RWPE1 (cell line): ENCODE measurements around the gene IRAK3.

Experiments used
- CTCF ChIA-PET: fragments of 350-600 bp; sonication (Branson Sonifier 250); formaldehyde crosslinking; extraction: SDS; loops from one replicate; lab custom pipeline; 2021; lab: Yijun Ruan, JAX
- POLR2A ChIA-PET: fragments of 400-600 bp; formaldehyde crosslinking; extraction: SDS; loops from one replicate; lab custom pipeline; 2020; ENCODE audit warnings: antibody characterized with exemption; ENCODE audit not compliant: low non-redundant PET; lab: Yijun Ruan, JAX
- DNase-seq: peaks from one replicate; pipeline ENCODE4 v3.0.0; 2012; ENCODE audit warnings: low spot score
- H3K27ac ChIP-seq: fragments of 450-650 bp; 2 replicates; pipeline ENCODE4 v1.5.1; 2017
- TF ChIP-seq, protein P1 (sequence below): fragments of 450-650 bp; conservative IDR thresholded peaks from 2 replicates; pipeline ENCODE4 v1.5.1; 2017; ENCODE audit warnings: low read depth, mild to moderate bottlenecking

IRAK3 gene

DNA sequence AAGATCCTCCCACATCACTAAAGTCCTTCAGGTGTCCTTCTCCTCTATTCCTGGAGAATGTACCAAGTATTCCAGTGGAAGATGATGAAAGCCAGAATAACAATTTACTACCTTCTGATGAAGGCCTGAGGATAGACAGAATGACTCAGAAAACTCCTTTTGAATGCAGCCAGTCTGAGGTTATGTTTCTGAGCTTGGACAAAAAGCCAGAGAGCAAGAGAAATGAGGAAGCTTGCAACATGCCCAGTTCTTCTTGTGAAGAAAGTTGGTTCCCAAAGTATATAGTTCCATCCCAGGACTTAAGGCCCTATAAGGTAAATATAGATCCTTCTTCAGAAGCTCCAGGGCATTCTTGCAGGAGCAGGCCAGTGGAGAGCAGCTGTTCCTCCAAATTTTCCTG, 58.7 kb downstream of the IRAK3 start:
- DNase-seq: no peak
- H3K27ac ChIP-seq: no peak overlapping the region
- CTCF ChIA-PET: no interaction called here
- POLR2A ChIA-PET: no interaction called here
- TF ChIP-seq, protein P1, sequence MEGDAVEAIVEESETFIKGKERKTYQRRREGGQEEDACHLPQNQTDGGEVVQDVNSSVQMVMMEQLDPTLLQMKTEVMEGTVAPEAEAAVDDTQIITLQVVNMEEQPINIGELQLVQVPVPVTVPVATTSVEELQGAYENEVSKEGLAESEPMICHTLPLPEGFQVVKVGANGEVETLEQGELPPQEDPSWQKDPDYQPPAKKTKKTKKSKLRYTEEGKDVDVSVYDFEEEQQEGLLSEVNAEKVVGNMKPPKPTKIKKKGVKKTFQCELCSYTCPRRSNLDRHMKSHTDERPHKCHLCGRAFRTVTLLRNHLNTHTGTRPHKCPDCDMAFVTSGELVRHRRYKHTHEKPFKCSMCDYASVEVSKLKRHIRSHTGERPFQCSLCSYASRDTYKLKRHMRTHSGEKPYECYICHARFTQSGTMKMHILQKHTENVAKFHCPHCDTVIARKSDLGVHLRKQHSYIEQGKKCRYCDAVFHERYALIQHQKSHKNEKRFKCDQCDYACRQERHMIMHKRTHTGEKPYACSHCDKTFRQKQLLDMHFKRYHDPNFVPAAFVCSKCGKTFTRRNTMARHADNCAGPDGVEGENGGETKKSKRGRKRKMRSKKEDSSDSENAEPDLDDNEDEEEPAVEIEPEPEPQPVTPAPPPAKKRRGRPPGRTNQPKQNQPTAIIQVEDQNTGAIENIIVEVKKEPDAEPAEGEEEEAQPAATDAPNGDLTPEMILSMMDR: no peak

DNA sequence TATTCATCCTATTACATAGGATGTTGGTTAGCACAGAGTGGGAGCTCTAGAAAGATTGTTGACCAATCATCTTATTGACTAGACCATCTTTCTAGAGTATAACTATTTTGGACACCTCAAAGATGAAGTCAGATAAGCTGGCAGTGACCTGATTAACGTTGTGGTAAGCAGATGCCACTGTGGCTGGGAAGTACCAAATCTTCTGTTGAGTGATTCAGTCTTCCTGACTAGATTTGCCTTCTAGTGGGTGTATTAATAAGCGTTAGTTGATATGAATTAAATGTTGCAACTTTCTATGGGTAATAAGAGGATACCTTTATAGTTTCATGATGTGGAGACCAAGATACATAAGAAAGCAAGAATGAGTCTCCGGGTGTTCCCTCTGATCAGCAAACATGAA, 62.0 kb downstream of the IRAK3 start:
- DNase-seq: no peak
- no peak overlapping the region for H3K27ac ChIP-seq
- ChIA-PET POLR2A (no interaction called here), CTCF (no interaction called here)
- TF ChIP-seq, protein P1: no peak

DNA sequence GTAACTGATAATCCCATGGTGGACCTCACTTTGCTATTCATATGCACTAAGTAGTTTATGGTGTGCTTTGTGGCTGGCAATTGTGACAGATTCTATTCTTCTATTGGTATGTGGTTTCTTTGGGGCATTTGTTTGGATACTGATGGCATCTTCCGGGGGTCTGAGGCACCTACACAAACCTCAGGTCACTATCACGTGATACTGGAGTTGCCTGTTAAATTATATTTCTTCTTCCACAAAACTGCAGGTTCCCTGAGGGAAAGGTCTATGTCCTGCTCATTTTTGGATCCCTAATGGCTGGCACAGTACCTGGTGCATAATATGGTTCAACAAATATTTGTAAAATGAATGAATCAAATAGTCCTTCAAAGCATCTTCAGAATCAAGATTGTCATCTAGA, 63.8 kb downstream of the IRAK3 start:
- CTCF ChIA-PET: interaction anchor here (0.6 to 0.9 kb wide), 2 partner anchors 18 to 435 kb away, joined by 3 read pairs; no protein-coding TSS in a partner anchor
- TF ChIP-seq, protein P1: no peak
- no peak overlapping the region for H3K27ac ChIP-seq
- POLR2A ChIA-PET: no interaction called here
- no peak for DNase-seq

DNA sequence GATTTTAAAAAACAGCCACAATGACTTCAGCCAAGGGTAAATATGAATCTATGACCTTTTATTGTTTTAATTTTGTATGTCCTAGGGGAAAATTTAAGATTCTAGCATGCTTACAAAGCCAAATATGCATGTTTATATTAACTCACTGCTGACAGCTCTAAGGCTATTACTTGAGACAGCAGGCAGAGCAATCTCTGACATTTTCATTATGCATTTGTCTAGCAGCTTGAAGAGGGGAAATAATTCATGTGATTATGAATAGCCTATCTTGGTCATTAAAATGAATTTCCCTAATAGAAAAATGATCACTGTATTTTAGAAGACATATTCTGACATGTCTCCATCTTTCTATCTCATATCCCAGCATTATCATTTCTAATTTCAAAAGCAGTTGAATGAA, 66.7 kb downstream of the IRAK3 start:
- TF ChIP-seq, protein P1: no peak
- CTCF ChIA-PET: no interaction called here
- H3K27ac ChIP-seq: no peak overlapping the region
- DNase-seq: no peak
- POLR2A ChIA-PET: no interaction called here

DNA sequence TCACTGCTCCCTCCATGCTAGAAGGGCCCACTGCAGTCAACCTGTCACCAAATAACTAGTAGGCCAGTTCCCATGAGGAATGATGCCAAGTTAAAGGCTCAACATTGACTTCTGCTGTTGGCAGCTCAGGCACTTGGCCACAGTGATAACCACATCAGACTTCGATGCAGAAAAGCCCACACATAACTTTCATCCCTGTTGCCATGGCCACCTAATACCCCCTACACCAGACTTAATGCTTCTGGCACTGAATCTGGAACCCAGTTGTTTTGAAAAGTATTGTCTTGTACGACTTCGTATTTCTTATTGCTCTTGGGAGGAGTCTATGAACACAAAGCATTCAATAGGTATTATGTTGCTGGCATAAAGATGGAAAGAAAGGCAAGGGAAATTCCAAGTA, 69.0 kb downstream of the IRAK3 start:
- ChIA-PET CTCF (no interaction called here), POLR2A (no interaction called here)
- no peak overlapping the region for H3K27ac ChIP-seq
- no peak for DNase-seq
- TF ChIP-seq, protein P1: no peak

DNA sequence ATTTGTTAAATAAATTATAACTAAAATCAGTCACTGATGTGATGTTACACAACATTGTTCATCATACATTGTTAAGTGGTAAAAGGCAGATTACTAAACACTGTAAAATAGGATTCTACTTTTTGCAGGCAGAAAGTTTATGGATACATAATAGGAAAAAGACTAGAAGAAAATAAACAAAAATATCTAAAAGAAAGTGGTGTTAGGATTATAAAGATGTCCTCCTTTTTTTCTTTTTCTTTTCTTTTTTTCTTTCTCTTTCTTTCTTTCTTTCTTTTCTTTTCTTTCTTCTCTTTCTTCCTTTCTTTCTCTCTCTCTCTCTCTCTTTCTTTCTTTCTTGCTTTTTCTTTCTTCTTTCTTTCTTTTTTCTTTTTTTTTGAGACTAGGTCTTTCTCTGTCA, 73.7 kb downstream of the IRAK3 start:
- no peak overlapping the region for H3K27ac ChIP-seq
- CTCF ChIA-PET: no interaction called here
- POLR2A ChIA-PET: interaction anchor here (0.7 kb wide), 1 partner anchor 130 kb away, joined by 3 read pairs; no protein-coding TSS in a partner anchor
- DNase-seq: no peak
- TF ChIP-seq, protein P1: no peak
